H1 (cell line): ENCODE measurements around the gene MSH4. TPM values are rescaled to one million over a fixed set of nuclear protein-coding genes. Genes with fewer than 3 reads are reported as not detected.

ENCODE experiments used
- POLR2AphosphoS5 ChIP-seq: IDR thresholded peaks from 2 replicates; pipeline ENCODE4 v1.6.1; 2011; ENCODE audit warnings: low read depth, low read length
- polyA plus RNA-seq, 7 experiments: library from polyadenylated mRNA; depleted of rRNA in 3 of 7; stranded (reverse) in 5 of 7; unstranded in 2 of 7; fragments of >200 nt in 5 of 7; fragments of 200-250 nt in 2 of 7; gene quantifications; 1 replicate in 5 of 7; 2 replicates in 1 of 7; 4 replicates in 1 of 7; pipeline versions ENCODE4 v1.2.1 to v1.2.3, GENCODE V29; 2011 to 2013; ENCODE audit warnings: missing spikeins in 2 of 7, mixed read lengths in 2 of 7
- total RNA-seq: library from RNA; stranded (reverse); fragmentation: NEBNext Ultra II Directional; extraction: Animal tissue kit (Norgen Biotek cat#: 25700); gene quantifications from 2 replicates; pipeline ENCODE4 v1.2.1, GENCODE V29; 2021

MSH4 gene
- total and polyA plus RNA-seq, 2 of the 8 experiments (the other 6 are each of a cell fraction or from before 2014, with no cell fraction given): 0.03 to 0.22 TPM

DNA sequence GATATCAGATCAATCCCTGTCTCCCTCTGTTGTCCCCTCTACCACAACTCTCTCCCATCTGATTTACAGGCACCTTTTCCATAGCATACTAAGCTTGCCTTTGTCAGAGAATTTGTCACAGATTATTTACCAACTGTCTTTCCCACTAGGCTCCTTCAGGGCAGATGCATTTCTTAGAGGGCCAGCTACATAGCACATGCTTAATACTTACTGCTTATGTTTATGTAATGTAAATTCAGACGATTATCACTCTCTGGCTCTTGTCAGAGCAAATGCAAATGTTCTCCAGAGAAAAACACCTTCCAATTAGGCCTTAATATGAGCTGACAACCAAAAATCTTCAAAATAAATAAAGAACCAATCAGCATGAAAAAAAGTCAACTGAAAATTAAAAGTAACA, 25.9 kb upstream of the MSH4 start (continued):
- TF ChIP-seq POLR2AphosphoS5: no peak
